Nucleus accumbens (tissue), 56 donors: Measurements from ENCODE around the gene OR13C2.
"Not testable (repeated sequence)": the region's sequence is repeated elsewhere in the genome, so short reads cannot be mapped to it uniquely, and the experiment has no call there.

Experiments
- DNase-seq, 56 donors: peaks; one replicate each; lab custom pipeline; 2025; lab: John Stamatoyannopoulos, UW

OR13C2 gene

GRCh38 chr9:104605527-104605926, at the start of gene OR13C2:
OR13C2 (minus strand) TSS chr9:104605627; CDS start chr9:104605627, 0 bp downstream.
- DNase-seq = not testable (repeated sequence)

- no peak for DNase-seq
These were observed 30.0 kb upstream of the OR13C2 start for GRCh38 chr9:104635456-104635855.

GRCh38 chr9:104633976-104634520, 28.6 kb upstream of the OR13C2 start:
- DNase-seq = no peak

DNA sequence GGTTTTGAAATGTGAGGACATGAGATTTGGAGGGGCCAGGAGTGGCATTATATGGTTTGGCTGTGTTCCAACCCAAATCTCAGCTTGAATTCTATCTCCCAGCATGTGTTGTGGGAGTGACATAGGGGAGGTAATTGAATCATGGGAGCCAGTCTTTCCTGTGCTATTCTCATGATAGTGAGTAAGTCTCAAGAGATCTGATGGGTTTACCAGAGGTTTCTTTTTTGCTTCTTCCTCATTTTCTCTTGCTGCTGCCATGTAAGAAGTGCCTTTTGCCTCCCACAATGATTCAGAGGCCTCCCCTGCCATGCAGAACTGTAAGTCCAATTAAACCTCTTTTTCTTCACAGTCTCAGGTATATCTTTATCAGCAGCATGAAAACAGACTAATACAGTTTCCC, 20.5 kb upstream of the OR13C2 start:
- DNase-seq = not testable (repeated sequence)

GRCh38 chr9:104618104-104618503, 12.7 kb upstream of the OR13C2 start, which contains the start of gene OR13C9:
OR13C9 (minus strand) TSS chr9:104618204; CDS start chr9:104618204, 0 bp downstream.
- DNase-seq = no peak

GRCh38 chr9:104617418-104617817, 12.0 kb upstream of the OR13C2 start:
- no peak for DNase-seq

DNA sequence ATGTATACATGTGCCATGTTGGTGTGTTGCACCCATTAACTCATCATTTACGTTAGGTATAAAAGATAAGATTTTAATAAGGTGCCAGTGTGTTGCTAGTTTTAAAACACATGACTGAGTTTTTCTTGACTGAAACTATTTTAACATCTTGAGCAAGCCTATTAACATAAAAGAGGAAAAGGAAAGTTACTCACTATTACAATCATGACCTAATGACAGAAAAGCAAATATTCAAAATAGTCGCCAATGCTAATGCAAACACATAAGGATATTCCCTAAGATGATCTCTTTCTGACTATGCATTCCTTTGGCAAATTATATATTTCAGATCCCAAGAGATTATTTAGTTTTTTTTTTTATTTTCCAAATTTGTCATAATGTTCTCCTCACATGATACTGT, 5.8 kb upstream of the OR13C2 start:
- no peak for DNase-seq

DNA sequence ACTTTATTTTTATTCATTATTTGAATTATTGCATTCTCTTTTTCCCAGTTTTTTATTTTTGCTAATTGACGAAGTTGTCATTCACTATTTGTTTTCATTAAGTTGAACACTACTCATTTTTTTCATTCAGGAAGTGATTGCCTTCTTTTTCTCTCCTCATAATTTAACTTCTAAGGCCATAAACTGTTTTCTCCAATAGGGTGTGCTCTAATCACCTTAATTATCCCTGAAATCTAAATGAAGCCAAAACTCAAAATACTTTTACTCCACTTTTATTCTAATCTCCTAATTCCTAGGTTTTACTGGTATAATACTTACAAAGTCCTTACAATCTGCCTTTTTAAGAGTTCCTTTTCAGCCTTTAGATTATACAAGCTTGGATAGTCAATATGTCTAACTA, 2.9 kb upstream of the OR13C2 start:
- DNase-seq = no peak

- no peak for DNase-seq
These were observed 725 bp upstream of the OR13C2 start for GRCh38 chr9:104606152-104606551.

DNA sequence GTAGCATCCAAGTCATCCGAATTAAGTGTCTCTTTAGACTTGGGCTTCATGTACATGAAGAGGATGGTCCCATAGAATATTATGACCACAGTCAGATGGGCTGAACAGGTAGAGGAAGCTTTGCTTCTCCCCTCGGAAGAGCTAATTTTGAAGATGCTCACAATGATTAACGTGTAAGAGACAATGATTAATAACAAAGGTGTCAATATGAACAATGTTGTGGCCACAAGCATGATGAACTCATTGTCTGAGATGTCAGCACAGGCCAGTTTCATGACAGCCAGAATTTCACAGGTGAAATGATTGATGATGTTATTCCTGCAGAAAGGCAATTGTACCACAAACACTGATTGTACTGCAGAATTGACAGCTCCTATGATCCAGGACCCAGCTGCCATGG, 626 bp downstream of the OR13C2 start:
- no peak for DNase-seq

DNA sequence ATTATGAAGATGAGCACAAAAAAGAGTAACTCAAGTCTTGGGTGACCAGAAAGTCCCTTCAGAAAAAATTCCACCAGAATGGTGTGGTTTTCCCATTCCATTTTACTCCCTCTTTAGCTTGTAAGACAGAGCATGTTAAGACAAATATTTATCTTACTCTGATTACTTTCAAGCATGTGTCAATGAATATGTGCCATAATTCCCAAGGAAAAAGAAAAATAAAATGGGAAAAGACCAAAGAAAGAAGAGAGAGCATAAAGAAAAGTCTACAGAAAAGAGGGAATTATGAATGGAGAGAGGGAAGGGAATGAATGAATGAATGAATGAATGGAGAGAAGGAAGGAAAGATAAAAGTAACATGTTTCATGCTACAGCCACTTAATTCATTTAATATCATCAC, 6.1 kb downstream of the OR13C2 start, which contains the start of gene OR13C5:
OR13C5 (minus strand) TSS at position 101 of the 400 bp plus-strand sequence; CDS start at position 101, 0 bp downstream.
- not testable (repeated sequence) for DNase-seq

- DNase-seq = not testable (repeated sequence)
These were observed 6.7 kb downstream of the OR13C2 start for GRCh38 chr9:104598749-104599148.

- DNase-seq = no peak
These were observed 15.8 kb downstream of the OR13C2 start for GRCh38 chr9:104589626-104590025.

GRCh38 chr9:104586496-104587180, 18.8 kb downstream of the OR13C2 start:
- no peak for DNase-seq

GRCh38 chr9:104580562-104580961, 24.9 kb downstream of the OR13C2 start:
- no peak for DNase-seq

- no peak for DNase-seq
These were observed 28.2 kb downstream of the OR13C2 start for GRCh38 chr9:104577263-104577662.

- DNase-seq = no peak
These were observed 30.0 kb downstream of the OR13C2 start for GRCh38 chr9:104575456-104575855.

DNA sequence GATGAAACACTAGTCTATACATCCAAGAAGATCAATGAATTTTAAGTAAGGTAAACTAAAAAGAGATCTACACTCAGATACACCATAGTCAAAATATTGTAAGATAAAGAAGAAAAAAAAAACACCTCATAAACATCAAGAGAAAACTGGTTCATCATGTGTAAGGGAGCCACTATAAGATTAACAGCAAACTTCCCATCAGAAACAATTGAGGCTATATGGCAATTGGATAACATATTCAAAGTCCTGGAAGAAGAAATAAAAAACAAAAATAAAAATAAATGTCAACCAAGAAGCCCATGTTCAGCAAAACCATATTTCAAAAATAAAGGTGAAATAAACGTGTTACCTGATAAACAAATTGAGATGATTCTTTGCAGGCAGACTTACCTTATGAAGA, 32.8 kb downstream of the OR13C2 start:
- no peak for DNase-seq

- DNase-seq = no peak
These were observed 36.6 kb downstream of the OR13C2 start, which contains the start of gene OR13C8 for GRCh38 chr9:104568868-104569267. OR13C8 (plus strand) TSS chr9:104569168; CDS start chr9:104569168, 0 bp downstream.

DNA sequence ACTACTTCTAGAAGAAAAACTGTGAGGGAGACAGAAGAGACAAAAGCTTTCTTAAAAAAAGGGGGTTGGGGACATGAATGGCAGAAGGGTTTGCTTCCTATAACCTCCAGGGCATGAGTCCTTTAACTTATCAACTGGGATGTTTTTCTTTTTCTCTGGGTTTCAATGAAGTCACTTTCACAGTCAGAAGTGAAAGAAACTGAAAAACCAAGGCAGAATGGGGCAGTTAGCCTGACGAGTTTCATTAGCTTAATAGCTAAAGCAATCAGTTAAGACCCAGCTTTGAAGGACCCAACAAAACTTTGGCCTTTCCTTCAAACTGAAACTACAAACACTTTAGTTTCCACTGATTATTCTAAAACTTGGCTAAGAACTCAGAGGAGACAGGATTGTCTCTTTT, 41.1 kb downstream of the OR13C2 start:
- no peak for DNase-seq

DNA sequence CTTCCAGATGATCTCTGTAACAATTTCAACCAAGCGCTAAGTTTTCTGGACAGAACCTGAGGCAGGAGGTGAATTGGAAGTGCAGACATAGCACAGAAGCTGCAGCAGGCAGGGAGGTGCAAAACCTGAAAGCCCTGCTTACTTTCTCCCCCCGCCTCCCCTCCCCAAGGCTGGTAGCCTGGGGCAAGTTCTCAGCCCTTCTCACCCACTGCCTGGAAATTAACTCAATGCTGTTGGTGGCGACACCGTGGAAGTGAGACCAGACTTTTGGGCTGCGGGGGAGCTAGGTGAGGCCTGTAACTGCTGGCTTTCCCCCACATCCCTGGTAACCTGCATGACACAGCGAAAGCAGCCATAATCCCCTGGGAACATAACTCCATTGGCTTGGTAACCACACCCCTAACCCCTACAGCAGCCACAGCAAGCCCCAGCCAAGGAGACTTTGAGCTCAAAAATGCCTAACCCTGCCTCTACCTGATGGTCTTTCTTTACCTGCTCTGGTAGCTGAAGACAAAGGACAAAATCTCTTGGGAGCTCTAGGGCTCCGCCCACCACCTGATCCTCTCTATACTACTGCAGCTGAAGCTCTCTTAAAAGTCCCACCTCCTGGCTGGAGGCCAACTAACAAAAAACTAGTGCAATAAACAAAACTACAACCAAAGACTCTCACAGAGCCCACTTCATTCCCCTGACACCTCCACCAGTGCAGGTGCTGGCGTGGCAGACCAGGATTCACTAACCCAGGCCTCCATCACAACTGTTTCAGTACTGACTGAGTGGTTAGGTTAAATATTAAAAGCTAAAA, 48.4 kb downstream of the OR13C2 start:
- DNase-seq = no peak
